Measurements from ENCODE around the gene TSSK6.

Gene TSSK6

DNA sequence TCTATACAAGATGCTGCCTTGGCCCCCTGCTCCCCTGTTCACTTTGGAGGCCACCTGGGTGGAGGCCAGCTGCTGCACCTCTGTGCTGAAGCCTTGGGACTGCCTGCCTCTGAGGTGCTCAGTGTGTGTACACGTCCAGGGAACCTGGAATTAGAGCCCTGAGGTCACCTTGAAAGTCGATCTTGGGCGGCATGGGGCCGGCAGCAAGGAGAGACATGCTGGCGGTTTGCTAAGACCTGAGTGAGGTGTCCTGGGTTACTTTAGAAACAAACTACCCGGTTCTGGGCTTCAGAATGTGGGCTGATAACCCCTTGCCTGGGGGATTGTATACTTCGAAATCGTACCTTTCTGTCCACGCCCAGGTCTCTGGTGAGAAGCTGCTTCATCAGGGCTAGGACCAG lies 25.5 kb downstream of the TSSK6 start:
- Histone ChIP-seq H2AFZ (ENCODE audit: low read depth) (no peak overlapping the region), H3K4me2 (no peak overlapping the region), H3K27ac (no peak overlapping the region), H3K9ac (no peak overlapping the region), H4K20me1 (ENCODE audit: insufficient read depth) (0 out of 2 replicates have a peak, but pooled peaks cover 3% of the 10 kb centered on the region), H3K4me3 (IDR thresholded peaks at IDR 0.05; ENCODE audit: insufficient read depth, low read depth, low read length) (no peak overlapping the region), H3K36me3 (ENCODE audit: insufficient read depth) (no peaks in the 10 kb centered on the region), H3K27me3 (ENCODE audit: insufficient read depth, low read depth) (no peaks in the 10 kb centered on the region), H3K79me2 (ENCODE audit: insufficient read depth, low read depth) (no peaks in the 10 kb centered on the region), H3K4me1 (ENCODE audit: low read depth, poor library complexity, severe bottlenecking) (peaks cover 7% of the 10 kb centered on the region)
- TF ChIP-seq, protein P1, sequence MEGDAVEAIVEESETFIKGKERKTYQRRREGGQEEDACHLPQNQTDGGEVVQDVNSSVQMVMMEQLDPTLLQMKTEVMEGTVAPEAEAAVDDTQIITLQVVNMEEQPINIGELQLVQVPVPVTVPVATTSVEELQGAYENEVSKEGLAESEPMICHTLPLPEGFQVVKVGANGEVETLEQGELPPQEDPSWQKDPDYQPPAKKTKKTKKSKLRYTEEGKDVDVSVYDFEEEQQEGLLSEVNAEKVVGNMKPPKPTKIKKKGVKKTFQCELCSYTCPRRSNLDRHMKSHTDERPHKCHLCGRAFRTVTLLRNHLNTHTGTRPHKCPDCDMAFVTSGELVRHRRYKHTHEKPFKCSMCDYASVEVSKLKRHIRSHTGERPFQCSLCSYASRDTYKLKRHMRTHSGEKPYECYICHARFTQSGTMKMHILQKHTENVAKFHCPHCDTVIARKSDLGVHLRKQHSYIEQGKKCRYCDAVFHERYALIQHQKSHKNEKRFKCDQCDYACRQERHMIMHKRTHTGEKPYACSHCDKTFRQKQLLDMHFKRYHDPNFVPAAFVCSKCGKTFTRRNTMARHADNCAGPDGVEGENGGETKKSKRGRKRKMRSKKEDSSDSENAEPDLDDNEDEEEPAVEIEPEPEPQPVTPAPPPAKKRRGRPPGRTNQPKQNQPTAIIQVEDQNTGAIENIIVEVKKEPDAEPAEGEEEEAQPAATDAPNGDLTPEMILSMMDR (conservative IDR thresholded peaks at IDR 0.05; ENCODE audit: low read depth, low read length) = no peak

DNA sequence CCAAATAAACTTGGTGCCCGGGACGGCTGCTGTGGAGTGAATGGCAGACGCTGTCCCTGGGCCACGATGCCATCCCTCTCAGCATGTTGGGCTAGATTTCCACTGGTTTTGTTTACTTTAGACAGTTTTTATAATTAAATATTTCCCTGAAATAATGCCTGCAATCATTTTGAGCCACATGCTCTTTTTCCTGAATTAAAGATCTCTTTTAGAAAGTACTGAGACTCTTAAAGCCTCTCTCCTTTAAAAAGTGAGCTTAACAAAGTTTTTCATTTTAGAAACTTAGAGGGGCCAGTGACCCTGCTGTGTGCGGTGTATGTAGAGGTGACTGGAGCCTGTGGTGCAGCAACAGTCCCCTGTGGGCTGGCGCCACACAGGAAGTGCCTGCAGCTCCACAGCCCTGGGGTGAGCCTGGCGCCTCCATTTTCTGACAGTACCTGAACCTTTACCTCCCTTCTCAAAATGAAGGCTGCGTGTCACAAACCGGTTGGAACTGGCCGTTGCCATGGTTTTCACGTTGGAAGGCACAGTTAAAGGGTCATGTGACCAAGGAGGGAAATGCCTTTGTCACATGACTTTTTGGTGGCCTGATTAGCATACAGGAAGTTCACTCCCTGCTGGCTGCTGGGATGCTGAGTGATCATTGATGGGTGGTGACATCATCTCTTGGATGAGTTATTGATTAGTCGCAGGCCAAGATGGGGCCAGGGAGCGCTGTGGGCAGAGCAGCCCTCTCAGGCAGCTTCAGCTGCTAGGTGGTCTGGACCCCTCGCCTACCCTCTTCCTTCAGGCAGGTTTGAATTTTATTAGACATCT lies 26.3 kb downstream of the TSSK6 start:
- no peaks in the 10 kb centered on the region for H3K79me2 ChIP-seq (ENCODE audit: insufficient read depth, low read depth)
- no peak overlapping the region for H3K9ac ChIP-seq
- TF ChIP-seq, protein P1 (conservative IDR thresholded peaks at IDR 0.05; ENCODE audit: low read depth, low read length) = no peak
- 0 out of 2 replicates have a peak, but pooled peaks cover 3% of the 10 kb centered on the region for H4K20me1 ChIP-seq (ENCODE audit: insufficient read depth)
- H3K4me1 ChIP-seq (ENCODE audit: low read depth, poor library complexity, severe bottlenecking) = peaks cover 7% of the 10 kb centered on the region
- no peak overlapping the region for H3K27ac ChIP-seq
- H2AFZ ChIP-seq (ENCODE audit: low read depth) = no peak overlapping the region
- no peak overlapping the region for H3K4me3 ChIP-seq (IDR thresholded peaks at IDR 0.05; ENCODE audit: insufficient read depth, low read depth, low read length)
- no peak overlapping the region for H3K4me2 ChIP-seq
- no peaks in the 10 kb centered on the region for H3K36me3 ChIP-seq (ENCODE audit: insufficient read depth)
- H3K27me3 ChIP-seq (ENCODE audit: insufficient read depth, low read depth) = no peaks in the 10 kb centered on the region

DNA sequence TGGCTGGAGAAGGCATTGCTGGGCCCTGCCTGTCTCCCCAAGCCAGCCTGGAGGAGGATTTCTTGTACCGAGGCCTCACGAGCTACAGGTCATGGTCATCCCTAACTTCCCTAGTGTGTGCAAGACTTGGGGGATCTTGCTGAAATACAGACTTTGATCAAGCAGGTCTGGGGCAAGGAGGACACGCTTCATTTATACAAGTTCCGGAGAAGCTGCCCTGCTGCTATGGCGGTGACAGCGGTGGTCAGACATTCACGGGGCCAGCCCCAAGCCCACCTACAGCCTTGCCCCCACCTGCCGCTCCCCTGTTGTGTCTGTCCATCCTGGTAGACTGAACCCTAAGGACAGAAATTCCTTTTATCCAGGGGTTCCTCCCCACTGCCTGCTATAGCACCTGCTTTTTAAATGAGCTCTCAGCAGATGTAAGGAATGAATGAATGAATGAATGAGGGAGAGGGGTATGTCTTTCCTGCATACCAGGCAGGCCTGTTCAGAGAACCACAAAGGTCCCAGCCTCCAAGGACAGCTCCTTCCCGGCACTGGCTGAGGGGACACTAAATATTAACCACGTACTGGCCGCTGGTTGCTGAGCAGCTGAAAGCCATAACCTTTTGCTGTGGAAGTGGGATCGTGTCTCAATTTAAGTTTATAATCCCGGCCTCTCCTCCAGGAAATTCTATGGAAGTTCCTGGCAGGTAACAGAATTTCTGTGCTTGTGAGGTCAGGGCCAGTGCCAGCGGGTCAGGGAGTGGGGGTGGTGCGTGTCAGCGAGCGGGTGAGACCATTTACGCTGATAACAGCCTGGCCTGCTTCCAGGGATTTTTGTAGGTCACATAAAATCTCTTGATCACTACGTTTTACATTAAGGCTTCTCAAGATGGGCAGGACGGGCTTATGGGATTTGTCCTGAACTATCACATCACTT lies 27.1 kb downstream of the TSSK6 start:
- TF ChIP-seq, protein P1 (conservative IDR thresholded peaks at IDR 0.05; ENCODE audit: low read depth, low read length) = no peak
- H3K36me3 ChIP-seq (ENCODE audit: insufficient read depth) = no peaks in the 10 kb centered on the region
- H3K79me2 ChIP-seq (ENCODE audit: insufficient read depth, low read depth) = no peaks in the 10 kb centered on the region
- H4K20me1 ChIP-seq (ENCODE audit: insufficient read depth) = 0 out of 2 replicates have a peak, but pooled peaks cover 3% of the 10 kb centered on the region
- no peak overlapping the region for H3K4me2 ChIP-seq
- no peak overlapping the region for H3K4me3 ChIP-seq (IDR thresholded peaks at IDR 0.05; ENCODE audit: insufficient read depth, low read depth, low read length)
- H3K4me1 ChIP-seq (ENCODE audit: low read depth, poor library complexity, severe bottlenecking) = peaks cover 7% of the 10 kb centered on the region
- no peaks in the 10 kb centered on the region for H3K27me3 ChIP-seq (ENCODE audit: insufficient read depth, low read depth)
- no peak overlapping the region for H3K9ac ChIP-seq
- no peak overlapping the region for H2AFZ ChIP-seq (ENCODE audit: low read depth)
- H3K27ac ChIP-seq = no peak overlapping the region

DNA sequence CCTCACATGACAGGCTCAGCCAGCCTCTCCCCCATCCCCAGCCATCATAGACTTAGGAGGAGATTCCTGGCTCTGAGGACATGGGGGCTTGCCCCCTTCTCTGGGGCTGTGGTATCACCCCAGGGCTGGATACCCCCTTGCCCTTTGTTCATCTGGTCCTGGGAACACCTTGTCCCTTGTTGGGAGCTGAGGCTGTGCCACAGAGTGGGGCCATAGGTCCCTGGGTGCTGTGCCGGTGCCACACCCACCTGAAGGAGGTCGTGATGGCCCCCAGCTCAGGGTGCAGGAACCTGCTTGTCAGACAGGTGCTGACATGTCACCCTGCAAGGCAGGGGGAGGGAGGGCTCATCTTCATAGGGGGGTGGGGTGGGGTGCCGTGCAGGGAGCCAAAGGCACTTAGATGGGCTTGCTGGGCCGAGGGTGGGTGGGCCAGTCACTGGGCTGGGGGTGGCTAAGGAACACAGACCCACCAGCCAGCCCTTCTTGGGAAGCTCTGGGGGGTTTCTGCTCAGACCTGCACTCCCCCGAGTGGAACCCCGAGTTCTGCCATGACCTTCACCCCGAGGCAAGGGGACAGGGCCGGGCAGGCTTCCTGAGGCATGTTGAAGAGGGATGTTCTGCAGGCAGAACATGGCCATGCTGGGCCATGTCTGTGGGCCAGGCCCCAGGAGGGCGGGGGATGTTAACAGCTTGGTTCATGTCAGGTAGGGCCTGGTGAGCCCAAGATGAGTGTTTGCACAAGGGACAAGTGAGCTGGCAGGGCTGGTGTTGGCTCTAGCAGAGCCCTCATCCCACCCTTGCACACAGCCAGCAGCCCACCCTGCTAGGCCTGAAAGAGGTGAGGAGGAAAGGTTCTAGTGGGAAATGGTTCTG lies 28.0 kb downstream of the TSSK6 start:
- Histone ChIP-seq H3K4me2 (no peak overlapping the region), H3K9ac (no peak overlapping the region), H4K20me1 (ENCODE audit: insufficient read depth) (0 out of 2 replicates have a peak, but pooled peaks cover 9% of the 10 kb centered on the region), H3K4me3 (IDR thresholded peaks at IDR 0.05; ENCODE audit: insufficient read depth, low read depth, low read length) (no peak overlapping the region), H3K27me3 (ENCODE audit: insufficient read depth, low read depth) (no peaks in the 10 kb centered on the region), H3K4me1 (ENCODE audit: low read depth, poor library complexity, severe bottlenecking) (peaks cover 7% of the 10 kb centered on the region), H3K79me2 (ENCODE audit: insufficient read depth, low read depth) (no peaks in the 10 kb centered on the region), H3K27ac (no peak overlapping the region), H2AFZ (ENCODE audit: low read depth) (no peak overlapping the region), H3K36me3 (ENCODE audit: insufficient read depth) (no peaks in the 10 kb centered on the region)
- TF ChIP-seq, protein P1 (conservative IDR thresholded peaks at IDR 0.05; ENCODE audit: low read depth, low read length) = no peak

All from KMS-11 (cell line).